CD4-positive, alpha-beta T cell treated with Interleukin-6 at 100 ng/mL for 8 hours (primary cell): ENCODE data around the gene EHF.
"Not testable (repeated sequence)": the region's sequence is repeated elsewhere in the genome, so short reads cannot be mapped to it uniquely, and the experiment has no call there.

Experiments used
- DNase-seq: peaks from one replicate; pipeline ENCODE4 v3.0.0-alpha.2; 2020; ENCODE audit warnings: mixed read lengths, low spot score

Gene EHF

DNA sequence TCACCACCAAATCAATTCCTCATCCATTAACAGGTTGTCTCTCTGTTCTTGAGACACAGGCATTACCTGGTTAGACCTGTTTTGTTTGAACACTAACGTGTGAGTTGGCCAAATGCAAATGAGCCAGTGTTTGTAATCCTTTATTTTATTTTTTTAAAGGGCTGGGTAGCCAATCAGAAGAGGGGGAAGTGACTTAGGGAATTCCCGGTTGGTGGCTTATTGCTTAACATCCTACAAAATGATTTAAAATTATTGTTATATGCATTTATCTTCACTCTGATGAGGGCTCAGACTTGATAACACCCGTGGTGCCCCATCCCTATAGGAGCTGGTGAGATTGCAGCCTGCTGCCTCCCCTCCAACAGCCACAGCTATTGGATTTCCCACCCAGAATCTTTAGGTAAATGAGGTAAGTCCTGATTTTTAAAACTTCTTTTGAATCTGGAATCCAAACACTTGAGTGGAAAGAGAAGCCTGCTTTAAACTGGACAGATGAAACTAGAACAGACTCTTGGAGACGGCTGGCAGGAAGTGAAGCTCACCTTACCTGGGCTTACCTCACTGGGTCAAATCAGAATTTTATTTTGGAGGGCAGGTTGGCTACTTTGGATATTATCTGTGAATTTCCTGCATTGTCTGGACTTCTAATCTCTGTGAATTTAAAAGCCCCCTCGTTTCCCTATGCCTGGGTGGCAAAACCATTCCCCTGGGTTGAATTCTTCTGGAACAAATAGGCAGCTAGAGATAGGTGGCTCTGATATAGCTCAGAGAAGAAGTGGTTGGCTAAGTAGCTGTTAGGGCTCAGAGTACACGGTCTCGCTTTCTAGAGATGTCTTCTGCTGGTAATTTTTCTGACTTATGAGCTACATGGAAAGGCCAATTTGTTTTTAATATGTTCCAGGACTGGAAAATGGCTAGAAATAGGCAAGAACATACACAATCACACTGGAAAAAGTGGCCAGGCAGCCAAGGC, at the start of gene EHF:
Gene EHF, plus strand, starts transcription at position 274 of the 973 bp plus-strand sequence. CDS start 21,538 bp downstream, outside the sequence.
- no peak for DNase-seq

- DNase-seq, result no peak
These were observed 47.4 kb upstream of the EHF start for GRCh38 chr11:34573537-34573936.

GRCh38 chr11:34575261-34575660, 45.6 kb upstream of the EHF start:
- no peak for DNase-seq

DNA sequence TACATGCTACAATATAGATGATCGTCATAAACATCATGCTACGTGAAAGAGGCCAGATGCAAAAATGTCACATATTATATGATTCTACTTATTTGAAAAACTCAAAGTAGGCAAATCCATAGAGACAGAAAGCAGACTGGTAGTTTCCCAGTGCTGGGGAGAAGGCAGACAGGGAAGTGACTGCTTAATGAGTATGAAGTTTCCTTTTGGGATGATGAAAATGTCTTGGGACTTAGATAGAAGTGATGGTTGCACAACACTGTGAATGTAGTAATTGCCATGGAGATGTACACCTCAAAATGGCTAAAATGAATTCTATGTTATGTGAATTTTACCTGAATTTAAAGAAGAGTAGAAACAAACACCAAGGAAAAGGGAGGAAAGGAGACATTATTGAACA, 45.2 kb upstream of the EHF start:
- DNase-seq, result no peak

- no peak for DNase-seq
These were observed 44.6 kb upstream of the EHF start for GRCh38 chr11:34576331-34576730.

GRCh38 chr11:34583818-34584217, 37.1 kb upstream of the EHF start:
- DNase-seq, result no peak

DNA sequence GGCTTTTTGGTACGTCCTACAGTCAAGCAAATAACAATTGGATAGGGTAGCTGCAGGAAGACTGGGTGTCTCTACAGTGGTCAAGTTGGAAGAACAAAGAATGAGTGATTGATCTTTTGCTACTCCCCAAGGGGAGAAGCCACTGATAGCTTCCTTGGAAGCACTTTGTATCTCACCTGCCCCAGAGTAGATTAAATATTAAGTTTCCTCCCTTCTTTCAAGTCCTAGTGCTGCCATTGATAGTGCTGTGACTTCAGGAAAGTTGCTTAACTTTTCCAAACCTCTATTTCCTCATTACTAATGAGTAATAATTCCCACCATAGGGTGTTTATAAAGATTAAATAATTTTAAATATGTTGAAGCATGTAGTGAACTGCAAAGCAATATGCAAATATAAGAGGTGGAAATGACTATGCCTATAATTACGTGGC, 35.6 kb upstream of the EHF start:
- no peak for DNase-seq

DNA sequence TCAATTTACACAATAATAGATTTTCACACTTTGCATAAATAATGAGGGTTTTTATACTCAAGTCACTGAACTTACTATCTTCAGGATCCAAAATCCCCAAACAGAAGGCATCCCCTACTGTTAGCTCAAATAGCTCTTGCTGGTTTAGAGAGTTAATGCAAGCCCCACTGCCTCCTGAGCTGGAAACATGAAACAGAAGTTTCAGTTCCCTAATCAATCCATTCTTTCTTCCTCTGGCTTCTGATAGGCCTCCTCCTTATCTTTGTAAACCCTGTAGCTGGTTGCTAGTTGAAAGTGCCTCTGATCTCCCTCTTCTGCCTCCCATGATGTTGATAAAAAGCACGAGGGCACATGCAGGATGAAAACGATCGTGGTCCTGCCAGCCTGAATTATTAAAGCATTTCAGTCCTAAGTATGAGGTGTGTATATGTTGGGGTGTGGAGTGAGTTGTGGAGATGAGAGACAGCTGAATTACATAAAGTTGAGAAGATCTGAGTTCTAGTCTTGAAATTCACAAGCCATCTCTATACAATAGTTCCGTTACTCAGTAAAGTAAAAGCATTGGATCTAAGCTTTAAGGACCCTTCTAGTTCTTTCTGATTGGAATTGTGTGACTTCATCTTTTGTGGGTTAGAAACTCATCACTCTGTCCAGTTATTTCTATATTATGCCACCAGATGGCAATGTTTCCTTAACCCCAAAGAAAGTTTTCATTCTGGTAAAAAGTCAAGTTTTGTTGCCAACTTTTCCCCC, 35.0 kb upstream of the EHF start:
- no peak for DNase-seq

DNA sequence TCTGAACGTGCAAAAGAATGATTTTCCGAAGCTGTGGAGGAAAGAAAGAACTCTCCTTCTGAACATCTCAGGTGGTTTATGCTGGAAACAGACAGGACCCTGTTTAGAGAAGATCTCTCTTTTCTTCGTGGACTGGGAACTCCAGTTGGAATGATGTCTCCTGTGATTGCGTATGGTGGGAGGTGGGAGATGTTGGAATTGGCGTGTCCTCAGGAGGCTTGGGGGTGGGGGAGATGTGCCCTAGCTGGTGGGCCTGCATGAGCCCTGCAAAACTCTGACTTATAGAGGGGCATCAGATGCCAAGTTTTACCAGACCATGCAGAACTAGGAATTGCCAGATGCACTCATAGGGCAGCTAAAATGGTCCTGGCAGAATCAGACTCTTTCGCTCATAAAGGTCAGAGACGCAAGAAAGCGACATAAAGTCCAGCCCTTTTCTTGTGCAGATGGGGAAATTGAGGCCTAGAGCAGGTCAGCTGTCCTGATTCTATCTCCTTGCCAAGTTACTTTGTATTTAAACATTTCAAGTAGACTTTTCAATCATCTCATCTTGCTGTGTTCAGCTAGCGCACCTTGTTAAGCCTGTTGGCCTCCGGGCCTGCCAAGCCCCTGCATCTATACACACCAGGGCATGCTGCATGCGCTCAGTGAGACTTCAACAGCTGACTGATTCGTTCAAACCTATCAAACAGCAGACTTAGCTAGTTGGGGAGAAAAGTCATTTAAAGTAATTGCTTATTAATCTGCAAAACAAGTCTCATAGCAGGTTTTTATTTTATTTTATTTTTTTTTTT, 34.2 kb upstream of the EHF start:
- no peak for DNase-seq

DNA sequence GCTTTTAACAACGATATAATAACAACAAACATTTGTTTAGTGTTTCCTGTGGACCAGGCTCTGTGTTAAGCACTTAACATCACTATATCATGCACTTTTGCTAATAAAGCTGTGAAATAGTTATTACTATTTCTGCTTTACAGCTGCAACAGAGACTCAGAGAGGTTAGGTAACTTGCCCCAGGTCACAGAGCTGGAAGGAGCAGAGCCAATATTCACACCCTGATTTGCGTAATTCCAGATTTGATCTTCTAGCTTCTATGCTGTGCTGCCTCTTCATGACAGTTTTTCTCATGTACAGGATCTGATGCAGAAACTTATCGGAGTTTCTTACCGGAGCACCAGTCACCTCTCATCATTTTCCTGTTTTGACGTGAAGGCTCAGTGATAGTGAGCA, 33.6 kb upstream of the EHF start:
- no peak for DNase-seq

- DNase-seq, result no peak
These were observed 32.9 kb upstream of the EHF start for GRCh38 chr11:34588023-34588422.

DNA sequence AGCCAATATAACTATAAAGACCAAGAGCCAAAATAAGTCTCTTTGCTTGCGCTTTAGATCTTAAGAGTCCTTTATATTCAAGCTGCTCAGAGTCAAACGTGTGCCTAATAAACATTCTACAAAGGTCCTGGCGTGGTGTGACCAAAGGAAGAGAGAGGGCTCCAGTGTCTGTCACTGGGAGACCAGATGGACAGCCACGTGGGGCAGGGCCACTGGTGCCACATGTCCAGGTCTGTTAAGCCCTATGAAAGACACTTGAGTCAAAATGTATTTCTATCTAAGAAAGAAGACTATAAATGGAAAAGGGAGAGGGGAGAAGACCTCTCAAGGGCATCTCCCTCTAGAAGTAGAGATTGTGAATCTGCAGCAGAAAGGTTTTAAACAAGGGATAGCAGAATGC, 32.2 kb upstream of the EHF start:
- DNase-seq, result no peak

DNA sequence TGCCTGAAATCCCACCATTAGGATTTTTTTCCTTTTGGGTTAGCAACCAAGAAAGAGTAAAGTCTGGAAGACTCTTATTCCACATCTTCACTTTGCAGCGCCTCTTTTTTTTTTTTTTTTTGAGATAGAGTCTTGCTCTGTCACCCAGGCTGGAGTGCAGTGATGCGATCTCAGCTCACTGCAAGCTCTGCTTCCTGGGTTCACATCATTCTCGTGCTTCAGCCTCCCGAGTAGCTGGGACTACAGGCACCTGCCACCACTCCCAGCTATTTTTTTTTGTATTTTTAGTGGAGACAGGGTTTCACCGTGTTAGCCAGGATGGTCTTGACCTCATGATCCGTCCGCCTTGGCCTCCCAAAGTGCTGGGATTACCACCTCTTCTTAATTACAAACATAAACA, 31.7 kb upstream of the EHF start:
- DNase-seq, result not testable (repeated sequence)

- DNase-seq, result no peak
These were observed 27.8 kb upstream of the EHF start for GRCh38 chr11:34593085-34593484.

DNA sequence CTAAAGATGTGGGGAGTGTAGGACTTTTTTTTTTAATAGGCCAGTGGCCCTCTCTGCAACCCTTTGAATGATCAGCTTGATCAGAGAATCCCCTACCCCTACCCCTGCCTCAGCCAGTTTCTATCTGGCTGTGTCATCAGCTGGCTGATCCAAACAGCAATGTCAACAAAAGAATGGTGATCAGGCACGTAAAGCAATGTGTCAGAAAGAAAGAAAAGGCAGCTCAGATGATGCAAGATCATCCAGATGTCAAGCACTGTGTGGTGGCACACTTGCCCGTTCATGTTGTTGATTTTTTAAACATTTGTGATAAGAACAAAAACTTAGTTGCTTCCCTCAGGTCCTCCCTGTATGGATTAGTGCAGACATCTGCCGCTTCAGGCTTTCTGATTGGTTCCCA, 26.3 kb upstream of the EHF start:
- no peak for DNase-seq

DNA sequence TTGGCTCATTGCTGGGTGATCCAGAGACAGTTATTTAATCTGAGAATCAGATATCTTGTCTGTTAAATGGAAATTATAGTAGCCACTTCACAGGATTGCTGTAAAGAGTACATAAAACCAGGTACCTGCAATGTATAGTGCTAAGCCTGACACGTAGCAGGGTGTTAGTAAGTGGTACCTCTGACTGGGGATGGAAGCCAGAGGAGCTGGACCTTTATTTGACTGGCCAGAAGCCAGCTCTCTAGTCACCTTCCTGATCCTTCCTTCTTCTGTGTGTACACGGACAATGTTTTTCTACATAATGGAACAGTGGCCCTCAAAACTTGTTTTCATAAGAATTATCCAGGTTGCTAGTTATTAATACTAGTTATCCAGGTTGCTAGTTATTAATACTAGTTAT, 25.5 kb upstream of the EHF start:
- no peak for DNase-seq

- no peak for DNase-seq
These were observed 24.8 kb upstream of the EHF start for GRCh38 chr11:34595960-34596644.

DNA sequence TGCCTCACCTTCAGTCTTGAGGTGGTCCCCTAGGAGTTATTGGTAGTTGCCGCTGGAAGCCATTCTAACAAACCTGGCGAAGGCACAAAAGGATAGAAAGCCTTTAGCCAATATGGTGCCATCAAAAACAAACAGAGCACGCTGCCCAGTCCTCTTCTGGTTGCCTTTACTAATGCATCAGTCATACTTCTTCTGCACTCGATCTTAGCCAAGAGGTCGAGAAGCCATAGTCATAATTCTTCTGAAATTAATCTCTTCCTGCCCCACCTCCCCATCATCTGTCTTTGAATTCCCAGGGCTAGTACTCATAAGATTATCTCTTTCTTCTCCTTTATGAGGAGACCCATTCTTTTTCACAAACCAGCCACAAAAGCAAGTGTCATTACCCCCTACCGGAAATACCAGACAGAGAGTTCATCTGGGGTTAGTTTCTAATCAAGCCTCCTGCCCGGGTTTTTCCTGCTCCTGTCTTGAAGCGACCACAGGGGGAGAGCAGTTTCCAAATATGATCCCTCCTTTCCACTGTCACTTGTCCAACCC, 21.4 kb upstream of the EHF start:
- no peak for DNase-seq

DNA sequence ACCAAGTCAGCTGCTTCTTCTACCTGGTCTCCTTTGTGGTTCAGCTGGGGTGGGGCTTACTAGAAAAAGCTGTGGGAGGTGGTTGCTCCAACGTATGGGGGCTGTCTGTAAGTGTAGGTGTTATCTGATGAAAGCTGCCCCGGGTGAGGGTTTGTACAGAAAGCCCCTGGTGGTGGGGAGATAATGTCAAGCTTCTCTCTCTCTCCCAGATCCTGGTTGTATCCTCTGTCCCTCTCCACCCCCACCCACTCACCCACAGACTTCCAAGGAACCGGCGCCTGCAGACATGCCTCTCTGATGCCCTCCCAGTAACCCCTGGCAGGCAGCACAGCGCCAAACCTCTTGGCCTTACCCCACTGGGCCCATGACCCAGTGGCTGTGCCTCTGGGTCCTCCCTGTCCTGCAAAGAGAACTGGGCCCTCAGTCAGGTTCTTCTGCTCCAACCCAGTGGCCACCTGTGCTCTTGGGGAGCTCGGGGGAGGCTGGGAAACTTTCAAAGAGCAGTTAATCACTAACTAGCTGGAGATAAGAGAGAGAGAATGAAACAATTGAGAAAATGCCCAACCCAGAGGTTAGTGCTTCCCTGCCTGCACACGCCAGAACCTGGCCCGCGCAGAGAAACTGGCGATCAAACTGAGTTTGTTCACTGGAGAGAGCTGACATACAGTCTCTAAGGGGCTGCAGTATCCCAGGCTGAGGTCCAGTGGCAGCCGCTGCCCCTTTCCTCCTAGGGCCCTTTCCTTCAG, 20.4 kb upstream of the EHF start:
- no peak for DNase-seq

- DNase-seq, result no peak
These were observed 19.8 kb upstream of the EHF start for GRCh38 chr11:34601085-34601444.

DNA sequence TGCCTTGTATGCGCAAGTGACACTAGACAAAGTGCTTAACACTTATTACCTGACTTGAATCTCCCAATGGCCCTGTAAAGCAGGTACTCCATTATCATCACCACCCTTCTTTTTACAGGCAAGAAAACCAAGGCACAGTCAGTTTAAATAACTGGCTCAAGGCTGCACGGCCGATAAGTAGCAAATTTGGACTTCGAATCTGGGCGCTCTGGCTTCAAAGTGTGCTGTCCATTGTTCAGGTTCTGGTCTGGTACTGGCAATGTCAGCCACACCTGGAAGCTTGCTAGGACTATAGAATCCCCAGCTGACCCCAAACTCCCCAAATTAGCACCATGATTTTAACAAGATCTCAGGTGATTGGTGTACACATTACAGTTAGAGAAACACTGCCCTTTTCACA, 19.3 kb upstream of the EHF start:
- DNase-seq, result no peak
